Measurements from ENCODE around the gene NHERF1.

Gene NHERF1

DNA sequence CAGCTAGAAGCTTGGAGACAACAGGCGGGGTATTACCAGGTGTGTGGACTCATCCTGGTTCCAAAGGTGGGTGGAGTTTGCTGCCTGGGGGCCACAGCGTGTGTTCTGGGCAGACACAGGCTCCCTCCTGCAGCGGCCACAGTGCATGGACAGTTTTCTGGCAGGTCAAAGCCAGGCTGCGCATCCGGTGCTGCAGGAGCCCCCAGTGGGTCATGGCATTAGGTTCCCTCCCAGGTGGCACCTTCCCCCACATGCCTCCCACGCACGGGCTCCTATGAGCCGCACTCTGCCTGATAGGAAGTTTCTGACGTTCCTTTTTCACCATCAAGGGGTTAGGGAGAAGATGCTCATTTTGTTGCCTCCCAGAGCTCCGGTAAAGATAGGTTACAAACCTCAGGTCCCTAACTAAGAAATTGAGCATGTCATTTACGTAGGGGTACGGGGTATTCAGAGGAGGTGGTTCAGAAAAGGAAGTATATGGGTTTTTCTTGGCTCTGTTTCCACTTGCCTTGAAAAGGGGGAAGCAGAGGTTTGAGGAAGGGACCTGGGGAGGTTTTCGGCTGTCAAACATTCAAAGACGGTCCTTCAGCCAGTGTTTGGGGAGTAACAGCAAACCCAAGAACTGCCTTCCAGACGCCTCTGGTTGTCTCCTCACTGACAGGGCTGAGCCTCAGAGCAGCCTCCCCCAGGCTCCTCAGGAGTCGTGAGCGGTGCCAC lies 60.4 kb downstream of the NHERF1 start:
- no peak for DNase-seq (ENCODE audit: low spot score)

DNA sequence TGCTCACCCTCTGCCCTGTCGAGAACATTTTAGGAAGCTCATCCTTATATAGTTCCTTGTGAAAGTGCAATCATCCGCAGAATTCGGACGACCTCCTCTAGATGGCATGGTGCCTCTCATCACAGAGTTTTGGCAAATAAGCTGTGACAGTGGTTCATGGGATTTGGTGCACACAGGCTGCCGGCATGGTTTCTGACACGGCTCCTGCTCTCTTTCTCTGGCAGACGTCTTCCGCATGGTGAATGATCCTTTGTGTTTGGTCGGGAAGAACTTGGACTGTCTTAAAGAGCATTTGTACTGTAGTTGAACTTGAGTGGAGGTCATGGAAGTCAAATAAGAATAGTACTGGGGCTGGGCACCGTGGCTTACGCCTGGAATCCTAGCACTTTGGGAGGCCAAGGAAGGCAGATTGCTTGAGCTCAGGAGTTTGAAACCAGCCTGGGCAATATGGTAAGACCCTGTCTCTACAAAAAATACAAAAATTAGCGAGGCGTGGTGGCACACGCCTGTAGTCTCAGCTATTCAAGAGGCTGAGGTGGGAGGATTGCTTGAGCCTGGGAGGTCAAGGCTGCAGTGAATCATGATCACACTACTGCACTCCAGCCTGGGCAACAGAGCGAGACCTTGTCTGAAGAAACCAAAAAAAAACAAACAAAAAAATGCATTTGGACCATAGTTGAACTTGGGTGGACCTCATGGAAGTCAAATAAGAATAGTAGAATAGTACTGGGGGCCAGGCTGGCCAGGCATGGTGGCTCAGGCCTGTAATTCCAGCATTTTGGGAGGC lies 62.5 kb downstream of the NHERF1 start:
- DNase-seq (ENCODE audit: low spot score): peak; percentile 86

DNA sequence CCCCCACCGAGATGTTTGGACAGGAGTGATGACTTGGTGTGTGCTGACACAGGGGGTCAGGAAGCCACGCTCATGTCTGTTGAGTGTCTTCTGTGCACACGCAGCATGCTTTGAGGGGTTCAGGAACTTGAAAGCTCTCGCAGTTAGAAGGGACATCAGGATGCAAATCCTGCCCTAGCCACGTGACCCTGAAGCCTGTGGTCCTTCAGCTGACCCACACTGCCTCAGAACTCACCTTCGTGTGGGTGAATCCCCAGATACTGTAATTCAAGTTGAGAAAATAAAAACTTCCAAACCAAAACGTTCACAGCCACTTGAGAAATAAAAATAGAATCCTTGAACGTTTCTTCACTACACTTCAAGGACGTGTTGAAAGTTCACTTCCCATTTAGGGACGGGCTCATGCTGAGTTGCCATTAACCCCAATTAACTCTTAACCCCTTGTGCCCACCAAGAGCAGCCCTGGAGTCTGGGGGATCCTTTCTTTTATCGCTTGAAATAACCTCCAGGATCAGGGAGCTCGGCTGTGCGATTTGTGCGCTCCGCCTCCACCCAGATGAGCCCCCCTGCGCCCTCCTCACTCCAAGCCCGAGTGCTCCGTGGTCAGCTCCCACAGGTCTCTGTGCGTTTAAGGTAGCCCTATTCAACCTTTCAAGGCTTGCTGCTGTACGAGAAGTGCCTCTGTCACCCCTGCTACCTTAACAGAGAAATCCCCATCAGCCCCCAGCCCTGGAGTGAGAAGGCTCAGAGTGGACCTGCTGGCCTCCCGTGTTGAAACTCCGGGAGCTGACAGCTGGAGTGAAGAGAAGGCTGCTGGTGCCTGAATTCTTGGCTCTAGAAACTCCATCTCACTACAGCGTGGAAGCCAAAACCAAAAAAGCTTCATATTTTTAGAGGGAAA lies 63.9 kb downstream of the NHERF1 start:
- no peak for DNase-seq (ENCODE audit: low spot score)

DNA sequence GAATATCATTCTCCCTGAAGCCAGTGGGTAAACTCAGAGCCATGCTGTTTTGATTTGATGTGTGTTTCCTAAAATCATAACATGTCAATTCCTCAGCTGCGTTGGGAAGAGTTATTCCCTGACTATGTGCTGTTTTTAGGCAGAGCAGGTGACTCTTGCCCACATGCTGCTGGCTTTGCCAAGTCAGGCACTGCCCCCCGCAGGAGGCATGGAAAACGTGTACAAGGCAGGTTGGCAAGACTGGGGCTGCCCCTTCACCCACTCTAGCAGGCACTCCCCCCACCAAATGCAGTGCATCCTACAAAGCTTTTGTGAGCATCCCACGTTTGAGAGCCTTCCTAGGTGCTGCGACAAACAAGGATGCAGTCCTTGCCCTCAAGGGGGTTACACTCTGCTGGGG lies 66.0 kb downstream of the NHERF1 start:
- no peak for DNase-seq (ENCODE audit: low spot score)

DNA sequence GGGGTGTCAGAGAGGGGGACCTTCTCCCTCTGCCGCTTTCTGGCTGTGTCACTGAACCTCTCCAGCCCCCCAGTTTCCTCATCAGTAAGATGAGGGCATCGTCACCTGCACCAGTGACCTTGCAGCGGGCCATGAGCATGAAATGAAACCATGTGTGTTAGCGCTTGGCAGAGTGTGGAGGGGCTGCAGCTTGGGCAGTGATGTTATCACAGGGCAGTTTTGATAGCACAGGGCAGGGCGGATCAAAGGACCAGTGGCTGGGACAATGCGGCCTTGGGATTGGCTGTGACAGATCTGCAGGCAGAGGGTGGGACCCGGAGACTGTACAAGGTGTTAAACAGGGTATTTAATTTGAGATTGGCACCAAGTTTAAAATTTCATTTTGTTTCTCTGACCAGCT lies 66.6 kb downstream of the NHERF1 start:
- DNase-seq (ENCODE audit: low spot score): no peak

DNA sequence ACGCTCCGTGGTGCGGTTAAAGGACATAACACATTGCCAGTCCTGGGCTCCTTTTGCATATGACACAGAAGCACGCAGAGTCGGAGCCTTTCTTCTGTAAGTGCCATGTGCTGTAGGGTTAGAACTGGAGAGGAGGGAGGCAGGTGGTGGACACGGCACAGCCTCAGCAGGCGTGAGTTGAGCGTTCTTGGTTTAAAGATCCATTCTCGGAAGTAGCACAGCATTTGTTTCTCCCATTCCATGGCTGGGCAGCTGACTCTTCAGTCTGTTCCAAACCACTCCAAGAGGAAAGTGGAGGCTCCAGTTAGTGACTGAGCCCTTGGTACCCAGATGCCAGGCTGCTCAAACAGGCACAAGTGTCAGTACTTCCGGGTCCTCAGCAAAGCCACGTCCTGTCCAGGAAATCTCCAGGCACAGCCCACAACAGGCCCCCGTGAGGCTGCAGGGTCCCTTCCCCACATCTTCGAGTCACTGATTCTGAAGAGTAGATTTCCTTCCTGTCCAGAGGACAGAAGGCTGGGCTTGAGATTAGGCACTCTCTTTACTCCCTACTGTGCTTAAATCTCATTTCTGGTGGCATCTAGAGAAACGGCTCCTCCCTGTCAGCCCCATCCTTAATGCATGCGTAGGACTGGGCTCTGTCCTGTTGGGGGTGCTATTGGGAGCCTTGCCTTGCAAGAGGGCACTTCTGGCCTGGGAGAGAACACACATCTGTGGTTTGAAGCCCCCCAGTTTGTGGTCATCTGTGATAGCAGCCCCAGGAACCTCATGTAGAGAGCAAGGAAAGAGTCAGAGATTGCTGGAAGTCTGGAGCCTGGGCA lies 67.3 kb downstream of the NHERF1 start:
- DNase-seq (ENCODE audit: low spot score): no peak

DNA sequence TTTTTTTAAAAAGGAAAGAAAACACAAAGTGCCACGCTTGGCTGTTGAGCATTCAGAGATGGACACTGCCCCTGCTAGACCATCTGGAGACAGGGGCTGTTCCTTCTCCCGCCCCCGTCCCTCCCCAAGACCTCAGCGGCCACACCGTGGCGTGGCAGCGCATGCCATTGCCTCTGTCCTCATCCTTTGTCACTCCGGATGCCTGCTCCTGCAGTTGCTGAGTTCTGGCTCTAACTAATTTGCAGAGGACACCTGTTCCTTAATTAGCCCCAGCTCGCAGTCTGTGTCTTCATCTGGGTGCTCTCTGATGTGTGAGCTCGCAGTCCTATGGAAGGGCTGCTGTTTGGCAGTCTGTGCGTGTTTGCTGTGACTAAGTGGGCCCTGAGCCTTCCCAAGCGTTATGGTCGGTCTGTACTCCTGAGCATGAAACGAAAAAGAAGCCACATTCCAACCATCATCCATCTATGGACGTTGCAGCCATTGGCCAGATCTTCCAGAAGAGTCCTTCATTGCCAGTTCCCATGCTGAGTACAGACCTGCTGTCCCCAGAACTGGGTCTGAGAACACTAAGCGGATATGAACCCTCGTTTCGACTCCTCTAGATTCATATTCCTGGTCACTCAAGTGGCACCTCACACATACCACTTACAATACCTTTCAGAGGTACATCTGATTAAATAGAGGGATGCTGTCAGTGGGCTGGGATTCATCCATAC lies 68.6 kb downstream of the NHERF1 start:
- DNase-seq (ENCODE audit: low spot score): peak; percentile 71

DNA sequence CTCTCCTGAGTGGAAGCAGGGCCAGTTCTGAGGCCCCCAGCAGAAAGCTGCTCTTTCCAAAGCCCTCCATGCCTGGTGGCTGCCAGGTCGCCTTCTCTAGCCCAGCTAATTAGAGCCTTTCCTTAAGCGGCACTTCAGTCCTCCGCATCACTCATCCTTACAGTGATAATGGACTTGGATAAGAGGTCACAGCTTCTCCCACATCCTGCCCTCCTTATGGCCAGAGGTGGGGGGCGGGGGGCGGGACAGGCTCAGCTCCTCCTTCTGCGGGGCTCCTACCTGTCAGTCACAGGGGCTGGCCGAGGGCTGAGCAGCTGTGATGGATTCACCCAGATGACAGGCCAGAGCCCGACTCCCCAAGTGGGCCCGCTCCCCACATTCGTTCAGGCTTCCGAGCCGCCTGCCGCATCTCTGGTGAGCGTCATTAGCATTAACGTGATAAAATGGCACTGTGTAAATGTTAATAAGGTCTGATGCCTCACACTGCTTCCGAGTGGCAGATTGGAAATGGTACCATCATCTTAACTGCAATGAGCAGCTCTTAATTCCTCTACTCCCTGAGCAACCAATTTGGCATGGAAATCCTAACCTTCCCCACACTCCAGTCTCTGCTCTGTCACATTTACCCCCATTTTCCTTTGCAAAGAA lies 70.0 kb downstream of the NHERF1 start:
- DNase-seq (ENCODE audit: low spot score): no peak

All from cerebellar cortex (tissue), 1 donor.